ENCODE results near the gene NR3C2.

NR3C2 gene

DNA sequence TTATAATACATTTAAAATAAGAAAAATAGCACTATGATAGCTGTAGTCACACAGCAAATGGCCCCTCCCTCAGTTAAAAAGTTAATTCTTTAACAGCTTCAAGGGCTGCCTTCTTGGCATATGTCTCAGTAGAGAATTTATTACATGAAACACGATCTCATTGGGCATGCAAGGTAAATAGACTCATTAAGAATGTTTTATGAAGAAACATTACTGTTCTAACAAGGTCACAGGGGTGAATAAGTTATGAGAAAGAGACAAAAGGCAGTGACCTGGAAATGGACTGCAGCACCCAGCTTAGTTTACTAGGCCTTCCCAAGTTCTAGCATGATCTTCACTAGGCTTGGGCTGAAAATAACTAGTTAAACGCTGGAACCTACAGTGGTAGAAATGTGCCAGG is 277.7 kb downstream of the NR3C2 start:
- Histone ChIP-seq H3K27me3 (no peaks in the 10 kb centered on the region), H3K4me2 (no peak overlapping the region), H3K36me3 (no peaks in the 10 kb centered on the region), H4K20me1 (no peaks in the 10 kb centered on the region), H3K4me3 (no peak overlapping the region), H3K9me3 (no peaks in the 10 kb centered on the region), H3K4me1 (no peaks in the 10 kb centered on the region), H3K27ac (no peak overlapping the region), H3K9ac (no peak overlapping the region)
- TF ChIP-seq Cebpa-rat (IDR thresholded peaks at IDR 0.05): no peak

DNA sequence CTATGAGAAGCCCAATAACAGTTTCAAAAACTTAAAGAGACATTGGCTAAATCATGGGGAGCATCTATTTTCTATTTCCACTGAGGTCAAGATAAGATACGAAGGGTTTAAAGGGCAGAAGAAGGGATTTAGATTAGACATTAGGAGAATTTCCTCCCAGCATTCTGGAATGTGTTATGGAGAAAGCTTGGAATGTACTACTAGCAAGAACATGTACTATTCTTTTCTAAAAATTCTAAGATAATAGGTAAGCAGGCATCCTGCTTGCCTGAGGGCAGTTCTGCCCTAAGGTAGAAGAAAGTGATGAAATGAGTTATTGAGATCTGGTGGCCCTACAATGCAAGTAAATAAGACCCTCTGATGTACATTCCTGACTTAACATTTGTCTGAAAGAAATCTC is 279.2 kb downstream of the NR3C2 start:
- Histone ChIP-seq H3K9ac (no peak overlapping the region), H3K9me3 (no peaks in the 10 kb centered on the region), H3K36me3 (no peaks in the 10 kb centered on the region), H3K4me3 (no peak overlapping the region), H3K4me1 (no peaks in the 10 kb centered on the region), H4K20me1 (no peaks in the 10 kb centered on the region), H3K27me3 (no peaks in the 10 kb centered on the region), H3K27ac (no peak overlapping the region), H3K4me2 (no peak overlapping the region)
- no peak for TF ChIP-seq Cebpa-rat (IDR thresholded peaks at IDR 0.05)

DNA sequence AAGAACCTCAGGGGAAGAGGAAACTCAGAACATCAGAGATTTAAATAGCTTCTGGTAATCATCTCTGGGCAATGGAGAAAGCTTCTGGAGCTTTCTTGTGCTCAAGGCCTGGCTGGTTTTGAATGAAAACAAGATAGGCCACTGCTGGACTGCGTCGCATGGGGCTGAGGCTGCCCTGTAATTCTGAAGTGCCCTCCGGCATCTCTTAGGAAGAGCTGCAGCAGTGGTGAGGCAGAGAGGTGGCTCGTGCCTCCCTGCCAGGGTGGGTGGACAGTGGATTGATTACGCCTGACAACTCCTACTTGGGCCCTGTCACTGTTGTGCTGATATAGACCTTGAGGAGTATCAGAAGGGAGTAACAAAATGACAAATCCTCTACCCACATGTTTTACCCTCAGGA is 279.7 kb downstream of the NR3C2 start:
- Histone ChIP-seq H3K9me3 (no peaks in the 10 kb centered on the region), H4K20me1 (no peaks in the 10 kb centered on the region), H3K27me3 (no peaks in the 10 kb centered on the region), H3K4me1 (no peaks in the 10 kb centered on the region), H3K27ac (no peak overlapping the region), H3K36me3 (no peaks in the 10 kb centered on the region), H3K9ac (no peak overlapping the region), H3K4me3 (no peak overlapping the region), H3K4me2 (no peak overlapping the region)
- TF ChIP-seq Cebpa-rat (IDR thresholded peaks at IDR 0.05): no peak

DNA sequence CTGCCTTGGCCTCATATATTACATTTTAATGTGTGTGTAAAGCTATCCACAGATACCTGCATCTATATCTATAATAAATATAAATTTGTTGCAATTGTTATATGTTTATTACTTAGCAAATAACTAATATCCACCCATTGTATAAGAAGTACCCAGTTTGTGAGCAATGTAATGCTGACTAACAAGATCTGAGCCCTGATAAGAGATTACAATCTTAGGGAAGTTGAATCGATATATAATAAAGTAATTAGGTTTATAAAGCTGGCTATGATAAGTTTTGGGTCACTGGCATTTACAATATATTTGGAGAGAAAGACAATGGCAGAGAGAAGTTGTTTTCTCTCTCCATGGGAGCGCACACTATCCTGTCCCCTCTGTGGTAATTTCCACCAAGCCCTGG is 280.6 kb downstream of the NR3C2 start:
- no peak for TF ChIP-seq Cebpa-rat (IDR thresholded peaks at IDR 0.05)
- Histone ChIP-seq H3K4me3 (no peak overlapping the region), H3K4me1 (no peaks in the 10 kb centered on the region), H4K20me1 (no peaks in the 10 kb centered on the region), H3K27me3 (no peaks in the 10 kb centered on the region), H3K36me3 (no peaks in the 10 kb centered on the region), H3K9ac (no peak overlapping the region), H3K27ac (no peak overlapping the region), H3K4me2 (no peak overlapping the region), H3K9me3 (no peaks in the 10 kb centered on the region)

DNA sequence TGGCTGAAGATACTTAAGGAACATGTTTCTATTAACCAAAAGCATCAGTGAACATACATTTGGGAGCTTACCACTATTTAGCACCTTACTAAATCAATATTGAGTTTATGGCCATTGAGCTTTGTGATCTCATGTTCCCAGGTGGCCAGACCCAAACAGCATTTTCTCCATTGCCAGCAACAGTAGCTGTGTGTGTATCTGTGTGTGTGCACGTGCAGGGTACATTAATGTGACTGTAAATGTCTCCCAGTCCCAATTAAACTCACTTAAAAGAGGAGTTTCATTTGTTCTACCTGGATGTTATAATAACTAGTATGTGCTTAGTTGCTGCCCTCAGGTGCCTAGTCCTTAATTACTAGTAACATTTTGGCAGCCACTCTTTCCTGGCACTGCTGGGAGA is 282.4 kb downstream of the NR3C2 start:
- Histone ChIP-seq H3K27me3 (no peaks in the 10 kb centered on the region), H3K9me3 (no peaks in the 10 kb centered on the region), H4K20me1 (no peaks in the 10 kb centered on the region), H3K36me3 (no peaks in the 10 kb centered on the region), H3K4me2 (no peak overlapping the region), H3K4me3 (no peak overlapping the region), H3K9ac (no peak overlapping the region), H3K27ac (no peak overlapping the region), H3K4me1 (no peaks in the 10 kb centered on the region)
- TF ChIP-seq Cebpa-rat (IDR thresholded peaks at IDR 0.05): no peak

DNA sequence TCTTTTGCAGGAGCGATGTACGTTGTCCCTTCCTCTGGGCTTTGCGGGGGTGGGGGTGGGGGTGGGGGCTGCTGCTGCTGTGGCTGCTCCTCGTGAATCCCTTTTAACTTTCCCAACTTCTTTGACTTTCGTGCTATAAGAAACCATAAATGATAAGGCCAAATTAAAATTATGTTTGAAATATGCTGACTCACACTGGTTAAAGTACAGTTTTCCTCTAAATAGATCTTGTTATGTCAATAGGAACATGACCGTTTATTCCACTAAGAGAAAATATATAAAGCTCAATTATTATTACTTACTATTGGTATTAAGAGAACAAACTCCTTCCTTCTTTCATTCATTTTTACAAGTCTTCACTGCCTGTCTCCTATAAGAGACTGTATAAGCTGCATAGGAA is 287.4 kb downstream of the NR3C2 start:
- no peaks in the 10 kb centered on the region for H3K36me3 ChIP-seq
- H3K4me1 ChIP-seq: no peaks in the 10 kb centered on the region
- no peak for TF ChIP-seq Cebpa-rat (IDR thresholded peaks at IDR 0.05)
- H3K4me3 ChIP-seq: no peak overlapping the region
- no peaks in the 10 kb centered on the region for H4K20me1 ChIP-seq
- H3K9me3 ChIP-seq: no peaks in the 10 kb centered on the region
- no peaks in the 10 kb centered on the region for H3K27me3 ChIP-seq
- no peak overlapping the region for H3K27ac ChIP-seq
- H3K9ac ChIP-seq: no peak overlapping the region
- no peak overlapping the region for H3K4me2 ChIP-seq

DNA sequence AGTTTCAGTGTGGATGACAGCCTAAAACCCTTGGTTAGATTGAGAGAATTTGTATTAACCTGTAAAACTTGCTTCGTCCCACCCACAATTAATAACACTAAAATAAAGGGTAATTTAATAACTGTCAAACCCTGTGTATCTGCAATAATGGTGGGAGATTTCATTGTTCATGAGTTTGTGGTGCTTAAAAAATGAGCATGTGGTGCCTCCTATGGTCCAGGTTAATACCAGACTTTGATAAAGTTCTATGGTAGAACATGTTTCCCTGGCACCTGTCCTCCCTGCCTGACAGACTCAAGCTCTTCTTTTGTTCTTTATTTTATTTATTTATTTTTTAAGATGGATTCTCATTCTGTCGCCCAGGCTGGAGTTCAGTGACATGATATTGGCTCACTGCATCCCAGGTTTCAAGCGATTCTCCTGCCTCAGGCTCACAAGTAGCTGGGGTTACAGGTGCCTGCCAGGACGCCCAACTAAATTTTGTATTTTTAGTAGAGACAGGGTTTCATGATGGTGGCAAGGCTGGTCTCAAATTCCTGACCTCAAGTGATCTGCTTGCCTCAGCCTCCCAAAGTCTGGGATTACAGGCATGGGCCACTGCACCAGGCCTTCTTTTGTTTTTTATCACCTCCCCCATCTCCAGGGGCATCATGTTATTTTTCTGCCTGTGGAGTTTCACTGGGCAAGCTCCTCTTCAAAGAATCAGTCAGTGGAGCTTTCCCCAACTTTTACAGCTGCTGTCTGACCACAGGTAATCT is 289.2 kb downstream of the NR3C2 start:
- H3K4me3 ChIP-seq: no peak overlapping the region
- H3K9ac ChIP-seq: no peak overlapping the region
- H3K9me3 ChIP-seq: no peaks in the 10 kb centered on the region
- no peaks in the 10 kb centered on the region for H4K20me1 ChIP-seq
- no peak overlapping the region for H3K4me2 ChIP-seq
- no peak overlapping the region for H3K27ac ChIP-seq
- H3K4me1 ChIP-seq: no peaks in the 10 kb centered on the region
- no peaks in the 10 kb centered on the region for H3K27me3 ChIP-seq
- no peak for TF ChIP-seq Cebpa-rat (IDR thresholded peaks at IDR 0.05)
- no peaks in the 10 kb centered on the region for H3K36me3 ChIP-seq

DNA sequence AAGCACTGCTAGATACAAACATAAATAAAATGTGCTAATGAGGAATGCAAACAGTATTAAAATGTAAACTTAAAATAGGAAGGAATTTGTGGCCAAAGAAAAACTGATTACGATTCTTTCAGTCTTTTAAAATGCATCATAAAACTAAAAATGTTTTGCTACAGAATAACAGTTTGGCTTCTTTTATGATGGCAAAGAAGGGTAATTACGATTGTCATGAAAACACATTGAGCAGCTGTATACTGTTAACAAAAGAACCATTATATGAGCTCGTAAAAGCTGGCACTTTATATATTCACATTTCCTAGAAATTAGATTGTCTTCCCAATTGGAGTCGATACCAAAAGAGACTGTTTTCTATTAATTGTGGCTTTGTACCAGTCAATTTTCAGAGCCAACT is 290.4 kb downstream of the NR3C2 start:
- no peak overlapping the region for H3K4me3 ChIP-seq
- H3K9me3 ChIP-seq: no peaks in the 10 kb centered on the region
- no peaks in the 10 kb centered on the region for H4K20me1 ChIP-seq
- H3K27me3 ChIP-seq: no peaks in the 10 kb centered on the region
- H3K27ac ChIP-seq: no peak overlapping the region
- no peaks in the 10 kb centered on the region for H3K36me3 ChIP-seq
- no peak for TF ChIP-seq Cebpa-rat (IDR thresholded peaks at IDR 0.05)
- no peak overlapping the region for H3K9ac ChIP-seq
- no peak overlapping the region for H3K4me2 ChIP-seq
- H3K4me1 ChIP-seq: no peaks in the 10 kb centered on the region

DNA sequence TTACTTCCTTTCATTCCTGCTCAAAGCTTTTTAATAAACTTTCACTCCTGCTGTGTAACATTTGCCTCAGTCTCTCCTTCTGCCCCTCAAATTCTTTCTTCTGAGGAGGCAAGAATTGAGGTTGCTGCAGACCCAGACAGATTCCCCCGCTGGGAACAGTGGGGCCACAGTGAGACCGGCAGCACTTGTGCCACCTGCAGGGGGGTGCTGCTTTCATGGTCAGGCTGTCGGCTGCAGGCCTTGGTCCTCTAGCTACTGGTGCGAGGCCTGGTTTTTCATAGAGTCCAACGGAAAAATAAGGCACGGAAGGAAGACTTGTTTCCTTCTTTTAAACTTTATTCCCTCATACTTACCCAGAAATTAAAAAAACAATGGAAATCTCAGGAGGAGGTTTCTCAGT is 296.7 kb downstream of the NR3C2 start:
- Histone ChIP-seq H3K27me3 (no peaks in the 10 kb centered on the region), H4K20me1 (no peaks in the 10 kb centered on the region), H3K27ac (no peak overlapping the region), H3K9me3 (no peaks in the 10 kb centered on the region), H3K4me1 (no peaks in the 10 kb centered on the region), H3K4me3 (no peak overlapping the region), H3K9ac (no peak overlapping the region), H3K4me2 (no peak overlapping the region), H3K36me3 (no peaks in the 10 kb centered on the region)
- TF ChIP-seq Cebpa-rat (IDR thresholded peaks at IDR 0.05): no peak

DNA sequence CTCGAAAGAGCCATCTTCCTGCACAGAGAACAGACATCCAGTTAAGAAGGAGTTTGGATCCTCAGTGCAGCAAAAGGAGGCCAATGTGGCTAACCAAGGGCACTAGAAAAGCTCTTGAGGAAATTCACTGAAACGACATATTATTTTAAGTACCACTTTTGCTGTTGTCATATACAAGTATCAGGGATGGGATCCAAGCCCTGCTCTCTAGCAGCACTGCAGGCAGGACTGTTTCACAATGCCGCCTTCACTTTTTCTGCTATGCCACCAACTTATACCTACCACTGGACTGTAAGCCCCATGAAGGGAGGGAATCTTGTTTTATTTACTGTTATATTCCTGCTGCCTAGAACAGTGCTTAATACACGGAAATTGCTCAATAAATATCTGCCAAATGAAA is 299.0 kb downstream of the NR3C2 start:
- TF ChIP-seq Cebpa-rat (IDR thresholded peaks at IDR 0.05): no peak
- Histone ChIP-seq H4K20me1 (no peaks in the 10 kb centered on the region), H3K4me1 (no peaks in the 10 kb centered on the region), H3K27ac (no peak overlapping the region), H3K27me3 (no peaks in the 10 kb centered on the region), H3K9ac (no peak overlapping the region), H3K9me3 (no peaks in the 10 kb centered on the region), H3K4me2 (no peak overlapping the region), H3K36me3 (no peaks in the 10 kb centered on the region), H3K4me3 (no peak overlapping the region)

DNA sequence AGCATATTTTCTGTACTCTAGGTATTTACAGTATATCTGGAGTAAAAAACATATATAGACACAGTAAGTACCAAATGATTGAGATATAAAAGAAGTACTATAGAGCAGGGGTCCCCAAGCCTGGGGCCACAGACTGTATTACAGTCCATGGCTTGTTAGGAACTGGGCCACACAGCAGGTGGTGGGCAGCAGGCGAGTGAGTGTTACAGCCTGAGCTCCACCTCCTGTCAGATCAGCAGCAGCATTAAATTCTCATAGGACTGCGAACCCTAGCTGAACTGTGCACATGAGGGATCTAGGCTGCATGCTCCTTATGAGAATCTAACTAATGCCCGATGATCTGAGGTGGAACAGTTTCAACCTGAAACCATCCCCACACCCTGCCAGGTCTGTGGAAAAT is 300.7 kb downstream of the NR3C2 start:
- Histone ChIP-seq H3K4me2 (no peak overlapping the region), H3K4me1 (no peaks in the 10 kb centered on the region), H4K20me1 (no peaks in the 10 kb centered on the region), H3K27ac (no peak overlapping the region), H3K9me3 (no peaks in the 10 kb centered on the region), H3K9ac (no peak overlapping the region), H3K27me3 (no peaks in the 10 kb centered on the region), H3K36me3 (no peaks in the 10 kb centered on the region), H3K4me3 (no peak overlapping the region)
- TF ChIP-seq Cebpa-rat (IDR thresholded peaks at IDR 0.05): no peak
